Astrocyte (in vitro differentiated cells and primary cell): ENCODE measurements around the gene ENG. TPM values are rescaled to one million over a fixed set of nuclear protein-coding genes. Genes with fewer than 3 reads are reported as not detected.

Experiments used
- DNase-seq: peaks from one replicate; pipeline ENCODE4 v3.0.0-alpha.2; 2010; ENCODE audit warnings: low read depth
- FAIRE-seq: peaks from 2 replicates; lab custom pipeline; 2011; peaks lifted over from hg19 to GRCh38; lab: Jason Lieb, UNC
- H2AFZ ChIP-seq: 2 replicates; pipeline ENCODE4 v1.6.0; 2012; ENCODE audit warnings: low read depth, low read length, inconsistent platforms
- H3K27ac ChIP-seq: 2 replicates; pipeline ENCODE4 v1.5.1; 2011; ENCODE audit warnings: low read depth, low read length, inconsistent platforms
- H3K27me3 ChIP-seq: 2 replicates; pipeline ENCODE4 v1.6.0; 2011; ENCODE audit warnings: low read length, inconsistent platforms; ENCODE audit not compliant: insufficient read depth
- H3K36me3 ChIP-seq: 2 replicates; pipeline ENCODE4 v1.5.1; 2011; ENCODE audit warnings: low read length, inconsistent platforms; ENCODE audit not compliant: insufficient read depth
- H3K4me1 ChIP-seq: 2 replicates; pipeline ENCODE4 v1.5.1; 2011; ENCODE audit warnings: low read length, inconsistent platforms; ENCODE audit not compliant: insufficient read depth
- H3K4me2 ChIP-seq: 2 replicates; pipeline ENCODE4 v1.6.0; 2012; ENCODE audit warnings: low read length, inconsistent platforms
- H3K4me3 ChIP-seq: 2 replicates; pipeline ENCODE4 v1.5.1; 2011; ENCODE audit warnings: low read depth, mild to moderate bottlenecking, low read length, inconsistent platforms; ENCODE audit not compliant: insufficient read depth
- H3K79me2 ChIP-seq: 2 replicates; pipeline ENCODE4 v1.6.0; 2012; ENCODE audit warnings: mild to moderate bottlenecking, low read length, inconsistent platforms; ENCODE audit not compliant: insufficient read depth
- H3K9ac ChIP-seq: 2 replicates; pipeline ENCODE4 v1.6.0; 2012; ENCODE audit warnings: mild to moderate bottlenecking, low read length, inconsistent platforms
- H3K9me3 ChIP-seq: 2 replicates; pipeline ENCODE4 v1.5.1; 2012; ENCODE audit warnings: low read depth, mild to moderate bottlenecking, low read length, inconsistent platforms; ENCODE audit not compliant: insufficient read depth
- H4K20me1 ChIP-seq: 2 replicates; pipeline ENCODE4 v1.6.0; 2012; ENCODE audit warnings: low read length, inconsistent platforms; ENCODE audit not compliant: insufficient read depth
- H3K27ac Mint-ChIP-seq: one replicate; pipeline ENCODE4 v1.8.0; 2021; ENCODE audit warnings: mild to moderate bottlenecking, mixed read lengths; ENCODE audit not compliant: unreplicated experiment
- H3K27me3 Mint-ChIP-seq: one replicate; pipeline ENCODE4 v1.8.0; 2021; ENCODE audit warnings: low read depth, mixed read lengths; ENCODE audit not compliant: unreplicated experiment
- H3K36me3 Mint-ChIP-seq: one replicate; pipeline ENCODE4 v1.8.0; 2021; ENCODE audit warnings: low read depth, mixed read lengths; ENCODE audit not compliant: unreplicated experiment
- H3K4me1 Mint-ChIP-seq: one replicate; pipeline ENCODE4 v1.8.0; 2021; ENCODE audit warnings: low read depth, mixed read lengths; ENCODE audit not compliant: unreplicated experiment
- H3K4me3 Mint-ChIP-seq: one replicate; pipeline ENCODE4 v1.8.0; 2021; ENCODE audit warnings: mild to moderate bottlenecking, moderate library complexity, mixed read lengths; ENCODE audit not compliant: unreplicated experiment
- H3K9me3 Mint-ChIP-seq: one replicate; pipeline ENCODE4 v1.8.0; 2021; ENCODE audit warnings: mild to moderate bottlenecking, mixed read lengths; ENCODE audit not compliant: unreplicated experiment
- EZH2 ChIP-seq: IDR thresholded peaks from 2 replicates; pipeline ENCODE4 v1.6.1; 2012; ENCODE audit warnings: mild to moderate bottlenecking, low read length, inconsistent platforms; ENCODE audit not compliant: insufficient read depth
- total RNA-seq: library from RNA; stranded (reverse); gene quantifications from 2 replicates; pipeline ENCODE4 v1.2.1, GENCODE V29; 2021
- TF ChIP-seq, protein P1 (sequence below): IDR thresholded peaks from 2 replicates; pipeline ENCODE4 v1.5.1; 2011; ENCODE audit warnings: low read depth, mild to moderate bottlenecking, inconsistent platforms, low read length, moderate library complexity; ENCODE audit not compliant: insufficient read depth

ENG gene
- total RNA-seq, 1 donor from 2014 or later, result 1.2 TPM

DNA sequence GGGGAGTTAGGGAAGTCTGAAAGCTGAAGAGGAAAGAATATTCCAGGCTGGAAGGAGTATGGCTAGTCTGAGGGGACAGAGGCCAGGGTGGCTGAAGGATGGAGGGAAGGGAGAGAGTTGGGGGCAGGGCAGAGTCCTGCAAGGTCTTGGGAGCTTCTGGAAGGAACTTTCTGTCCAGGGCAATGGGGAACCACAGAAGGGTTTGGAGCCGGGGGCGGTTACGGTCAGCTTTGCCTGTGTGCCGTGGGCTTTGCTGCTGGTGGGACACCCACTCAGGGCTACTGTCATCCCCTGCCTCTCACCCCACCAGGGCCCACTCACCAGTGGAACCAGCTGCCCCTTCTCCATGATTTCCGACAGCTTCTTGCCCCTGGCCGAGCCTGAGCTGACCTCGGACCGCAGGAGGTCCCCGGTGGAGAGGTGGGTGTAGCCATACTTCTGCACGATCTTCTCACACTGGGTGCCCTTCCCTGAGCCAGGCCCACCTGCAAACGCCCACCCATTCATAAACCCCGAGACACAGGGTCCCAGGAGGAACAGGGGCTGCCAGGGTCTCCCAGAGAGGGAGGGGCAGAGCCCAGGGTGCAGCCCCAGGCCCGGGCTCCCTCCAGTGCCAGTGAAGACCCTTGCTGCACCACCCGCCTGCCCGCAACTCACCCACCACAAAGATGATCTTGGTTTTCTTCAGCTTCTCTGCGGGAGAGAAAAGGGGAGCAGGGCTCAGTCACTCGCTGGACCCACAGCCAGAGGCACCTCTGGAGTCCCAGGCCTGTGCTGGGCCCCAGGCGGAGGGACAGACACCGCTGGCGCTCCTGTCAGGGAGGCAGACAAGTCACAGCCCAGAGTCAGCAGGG lies 18.1 kb upstream of the ENG start:
- peaks cover 27% of the 10 kb centered on the region for H4K20me1 ChIP-seq
- H3K36me3 ChIP-seq, result no peaks in the 10 kb centered on the region
- H3K4me3 ChIP-seq, result no peak overlapping the region
- no peaks in the 10 kb centered on the region for H3K27me3 Mint-ChIP-seq
- peaks cover 17% of the 10 kb centered on the region for H3K4me1 Mint-ChIP-seq
- no peak overlapping the region for H3K9ac ChIP-seq
- H3K9me3 ChIP-seq, result no peaks in the 10 kb centered on the region
- H3K4me3 Mint-ChIP-seq, result no peak overlapping the region
- H3K79me2 ChIP-seq, result peaks cover 20% of the 10 kb centered on the region
- H3K9me3 Mint-ChIP-seq, result no peaks in the 10 kb centered on the region
- H3K4me2 ChIP-seq, result no peak overlapping the region
- TF ChIP-seq, protein P1, sequence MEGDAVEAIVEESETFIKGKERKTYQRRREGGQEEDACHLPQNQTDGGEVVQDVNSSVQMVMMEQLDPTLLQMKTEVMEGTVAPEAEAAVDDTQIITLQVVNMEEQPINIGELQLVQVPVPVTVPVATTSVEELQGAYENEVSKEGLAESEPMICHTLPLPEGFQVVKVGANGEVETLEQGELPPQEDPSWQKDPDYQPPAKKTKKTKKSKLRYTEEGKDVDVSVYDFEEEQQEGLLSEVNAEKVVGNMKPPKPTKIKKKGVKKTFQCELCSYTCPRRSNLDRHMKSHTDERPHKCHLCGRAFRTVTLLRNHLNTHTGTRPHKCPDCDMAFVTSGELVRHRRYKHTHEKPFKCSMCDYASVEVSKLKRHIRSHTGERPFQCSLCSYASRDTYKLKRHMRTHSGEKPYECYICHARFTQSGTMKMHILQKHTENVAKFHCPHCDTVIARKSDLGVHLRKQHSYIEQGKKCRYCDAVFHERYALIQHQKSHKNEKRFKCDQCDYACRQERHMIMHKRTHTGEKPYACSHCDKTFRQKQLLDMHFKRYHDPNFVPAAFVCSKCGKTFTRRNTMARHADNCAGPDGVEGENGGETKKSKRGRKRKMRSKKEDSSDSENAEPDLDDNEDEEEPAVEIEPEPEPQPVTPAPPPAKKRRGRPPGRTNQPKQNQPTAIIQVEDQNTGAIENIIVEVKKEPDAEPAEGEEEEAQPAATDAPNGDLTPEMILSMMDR, result no peak
- no peak for TF ChIP-seq EZH2
- DNase-seq, result no peak
- H3K4me1 ChIP-seq, result peaks cover 39% of the 10 kb centered on the region
- H2AFZ ChIP-seq, result no peak overlapping the region
- FAIRE-seq, result no peak
- H3K27ac Mint-ChIP-seq, result no peak overlapping the region
- H3K27me3 ChIP-seq, result no peaks in the 10 kb centered on the region
- H3K27ac ChIP-seq, result no peak overlapping the region
- peaks cover 12% of the 10 kb centered on the region for H3K36me3 Mint-ChIP-seq

DNA sequence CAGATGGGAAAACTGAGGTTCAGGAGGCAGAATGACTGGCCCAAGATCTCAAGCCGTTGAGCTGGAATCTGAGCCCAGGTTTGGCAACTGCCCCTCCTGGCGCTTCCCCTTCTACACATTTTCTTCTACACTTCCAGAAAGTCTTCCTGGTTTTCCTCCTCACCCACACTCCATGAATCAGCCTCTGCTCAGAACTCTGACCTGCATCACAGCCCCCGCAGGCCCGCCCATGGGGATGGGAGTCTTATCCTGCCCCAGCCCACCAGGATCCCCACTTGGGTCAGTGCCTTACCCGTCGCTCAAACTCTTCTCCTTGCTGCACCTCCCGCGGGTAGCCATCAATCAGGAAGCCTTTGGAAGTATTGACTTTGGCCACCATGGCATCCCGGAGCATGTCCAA lies 17.1 kb upstream of the ENG start:
- DNase-seq, result no peak

More for the DNA sequence above, 17.1 kb upstream of the ENG start:
- Histone ChIP-seq H3K79me2 (peaks cover 12% of the 10 kb centered on the region), H3K4me3 (no peak overlapping the region), H3K9me3 (no peaks in the 10 kb centered on the region), H2AFZ (no peak overlapping the region), H3K4me2 (no peak overlapping the region), H3K4me1 (peaks cover 32% of the 10 kb centered on the region), H3K9ac (no peak overlapping the region), H3K36me3 (no peaks in the 10 kb centered on the region), H3K27ac (no peak overlapping the region), H3K27me3 (no peaks in the 10 kb centered on the region), H4K20me1 (peaks cover 27% of the 10 kb centered on the region)
- Mint-ChIP-seq H3K27ac (peak overlapping the region; percentile 16), H3K27me3 (no peaks in the 10 kb centered on the region), H3K36me3 (peaks cover 15% of the 10 kb centered on the region), H3K4me3 (no peak overlapping the region), H3K9me3 (no peaks in the 10 kb centered on the region), H3K4me1 (peaks cover 17% of the 10 kb centered on the region)
- TF ChIP-seq EZH2, result no peak
- TF ChIP-seq, protein P1, result no peak
- no peak for FAIRE-seq
